ENCODE measurements around the gene CASR.
"Not testable (repeated sequence)": the region's sequence is repeated elsewhere in the genome, so short reads cannot be mapped to it uniquely, and the experiment has no call there.

CASR gene

GRCh38 chr3:122183521-122183892, at the start of gene CASR:
CASR (plus strand) TSS chr3:122183668; CDS start chr3:122254190, 70,522 bp downstream.
- DNase-seq: no peak

- DNase-seq: peak; percentile 63 to 72
Measured at GRCh38 chr3:122146466-122146865, 37.0 kb upstream of the CASR start.

GRCh38 chr3:122148941-122149627, 34.4 kb upstream of the CASR start:
- DNase-seq: no peak

- DNase-seq: no peak
Measured at GRCh38 chr3:122151480-122151879, 32.0 kb upstream of the CASR start.

- not testable (repeated sequence) for DNase-seq
Measured at GRCh38 chr3:122164983-122165382, 18.5 kb upstream of the CASR start.

- no peak for DNase-seq
Measured at GRCh38 chr3:122167630-122168029, 15.8 kb upstream of the CASR start.

GRCh38 chr3:122168044-122168443, 15.4 kb upstream of the CASR start:
- no peak for DNase-seq

- no peak for DNase-seq
Measured at GRCh38 chr3:122169911-122170310, 13.6 kb upstream of the CASR start.

GRCh38 chr3:122171361-122171760, 12.1 kb upstream of the CASR start:
- not testable (repeated sequence) for DNase-seq

GRCh38 chr3:122178711-122179110, 4.8 kb upstream of the CASR start:
- no peak for DNase-seq

GRCh38 chr3:122183893-122184590, 574 bp downstream of the CASR start:
- no peak for DNase-seq

GRCh38 chr3:122184591-122184929, 1.1 kb downstream of the CASR start:
- no peak for DNase-seq

GRCh38 chr3:122186372-122186771, 2.9 kb downstream of the CASR start:
- no peak for DNase-seq

- no peak for DNase-seq
Measured at GRCh38 chr3:122188737-122189136, 5.3 kb downstream of the CASR start.

- DNase-seq: no peak
Measured at GRCh38 chr3:122189357-122189756, 5.9 kb downstream of the CASR start.

GRCh38 chr3:122190525-122190924, 7.1 kb downstream of the CASR start:
- DNase-seq: no peak

GRCh38 chr3:122198966-122199365, 15.5 kb downstream of the CASR start:
- DNase-seq: no peak

- DNase-seq: no peak
Measured at GRCh38 chr3:122199552-122199951, 16.1 kb downstream of the CASR start.

- DNase-seq: no peak
Measured at GRCh38 chr3:122200661-122201060, 17.2 kb downstream of the CASR start.

GRCh38 chr3:122201476-122201875, 18.0 kb downstream of the CASR start:
- not testable (repeated sequence) for DNase-seq

GRCh38 chr3:122208579-122208978, 25.1 kb downstream of the CASR start:
- no peak for DNase-seq

- no peak for DNase-seq
Measured at GRCh38 chr3:122213650-122214049, 30.2 kb downstream of the CASR start.

GRCh38 chr3:122214711-122215110, 31.2 kb downstream of the CASR start:
- no peak for DNase-seq

- DNase-seq: no peak
Measured at GRCh38 chr3:122215592-122216298, 32.3 kb downstream of the CASR start.
